Measurements from ENCODE around the gene UMODL1. TPM values are rescaled to one million over a fixed set of nuclear protein-coding genes. Genes with fewer than 3 reads are reported as not detected.

Gene UMODL1
- total RNA-seq, 2 experiments from 2014 or later = 0.10 to 0.21 TPM

Other genes starting within 250 kb of the UMODL1 start
- 10 to 100 TPM in 1 of 2 experiments, 1 to 10 TPM in 1; 10.0 to 10.3 TPM for gene PRDM15, start 192.0 kb upstream of the UMODL1 start, total RNA-seq
- 1 to 10 TPM; 7.0 to 8.8 TPM for gene C2CD2, start 117.3 kb upstream of the UMODL1 start, total RNA-seq
- 10 to 100 TPM; 22.1 to 22.6 TPM for gene ZBTB21, start 61.0 kb upstream of the UMODL1 start, total RNA-seq
- gene ABCG1, start 147.8 kb downstream of the UMODL1 start, total RNA-seq = 10 to 100 TPM; 10.2 to 12.3 TPM
- gene TFF3, start 244.1 kb downstream of the UMODL1 start, total RNA-seq = not detected

All from activated CD4-positive, alpha-beta T cell treated with anti-CD3 and anti-CD28 coated beads, Interleukin-2, amount 10 ng/mL, durations not matched to agents 7 days and 5 days (primary cell).